ENCODE data around the gene DSTN. TPM values are rescaled to one million over a fixed set of nuclear protein-coding genes. Genes with fewer than 3 reads are reported as not detected.

The DSTN gene
- total RNA-seq, 1 experiment from 2014 or later: 202 TPM

DNA sequence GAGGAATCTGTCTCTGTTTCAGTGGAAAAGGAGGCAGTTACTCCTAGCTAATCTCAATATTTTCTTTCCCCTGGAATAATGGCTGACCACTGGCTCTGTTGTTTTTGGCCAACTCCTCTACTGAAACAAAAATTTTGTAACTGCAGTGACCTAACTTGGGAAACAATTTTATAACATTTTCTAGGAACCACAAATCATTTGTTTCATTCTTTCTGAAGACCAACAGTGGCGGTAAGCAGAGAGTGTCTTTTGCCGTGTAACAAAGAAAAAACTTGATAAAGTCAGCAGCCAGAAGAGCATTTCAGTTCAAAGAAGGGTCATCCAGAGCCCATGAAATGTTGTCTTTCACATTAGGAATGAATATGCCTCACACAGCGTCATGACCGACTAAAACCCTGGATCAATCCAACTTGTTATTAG is 26.9 kb upstream of the DSTN start:
- Histone ChIP-seq H3K4me1 (ENCODE audit: control insufficient read depth in 1 of 2, insufficient read depth in 2 of 2, low read length in 2 of 2) (peaks cover 13 to 16% of the 10 kb centered on the region in 2 experiments), H3K9me2 (ENCODE audit: insufficient read depth) (no peaks in the 10 kb centered on the region), H3K27ac (ENCODE audit: low read depth, low read length) (no peak overlapping the region), H2AFZ (ENCODE audit: low read depth, low read length, poor library complexity, severe bottlenecking) (no peak overlapping the region), H3K4me2 (ENCODE audit: low read length) (no peak overlapping the region), H3K9me3 (ENCODE audit: control insufficient read depth in 1 of 2, insufficient read depth in 1 of 2, low read depth in 1 of 2, low read length in 2 of 2) (no peaks in the 10 kb centered on the region), H3K79me2 (ENCODE audit: insufficient read depth, low read length) (no peaks in the 10 kb centered on the region), H4K20me1 (ENCODE audit: insufficient read depth) (no peaks in the 10 kb centered on the region), H3K27me3 (ENCODE audit: insufficient read depth, low read length) (no peaks in the 10 kb centered on the region), H3K9ac (ENCODE audit: low read length) (no peak overlapping the region), H3K4me3 (replicated peaks in 1 of 2; ENCODE audit: low read depth in 1 of 2, low read length in 2 of 2) (no peak overlapping the region), H3K36me3 (ENCODE audit: control insufficient read depth in 1 of 2, insufficient read depth in 2 of 2, low read length in 2 of 2) (no peaks in the 10 kb centered on the region)
- ChIA-PET CTCF (interaction anchor here (0.9 kb wide), 1 partner anchor 14 kb away, joined by 4 read pairs; no protein-coding TSS in a partner anchor), POLR2A (no interaction called here), RAD21 (ENCODE audit: low non-redundant PET in 1 of 2, low total read pairs in 2 of 2, uncharacterized antibody in 2 of 2, unreplicated experiment in 2 of 2) (no interaction called here)
- TF ChIP-seq CBX3 (IDR thresholded peaks at IDR 0.05; ENCODE audit: low read depth): no peak
- TF ChIP-seq EZH2 (IDR thresholded peaks at IDR 0.05): no peak
- no peak for TF ChIP-seq SRF (IDR thresholded peaks at IDR 0.05; ENCODE audit: low read depth)
- no peak for TF ChIP-seq EGR1 (IDR thresholded peaks at IDR 0.05; ENCODE audit: low read depth)
- TF ChIP-seq ZFX (IDR thresholded peaks at IDR 0.05): no peak
- no peak for TF ChIP-seq CEBPB (IDR thresholded peaks at IDR 0.05; ENCODE audit: low read depth)
- TF ChIP-seq POLR2AphosphoS5 (IDR thresholded peaks at IDR 0.05; ENCODE audit: low read depth, low read length): no peak
- TF ChIP-seq POLR2A (IDR thresholded peaks at IDR 0.05; ENCODE audit: borderline replicate concordance, extremely low read depth, insufficient read depth, insufficient read length): no peak
- TF ChIP-seq FOSL1 (IDR thresholded peaks at IDR 0.05; ENCODE audit: low read depth): no peak
- no peak for TF ChIP-seq JUND (IDR thresholded peaks at IDR 0.05)
- ATAC-seq (no peak), DNase-seq (ENCODE audit: low read depth, low spot score) (no peak)
- BruUV-seq (replicated peaks): no TSS peak
- intact Hi-C loops (cut with micrococcal nuclease): no loop called here

DNA sequence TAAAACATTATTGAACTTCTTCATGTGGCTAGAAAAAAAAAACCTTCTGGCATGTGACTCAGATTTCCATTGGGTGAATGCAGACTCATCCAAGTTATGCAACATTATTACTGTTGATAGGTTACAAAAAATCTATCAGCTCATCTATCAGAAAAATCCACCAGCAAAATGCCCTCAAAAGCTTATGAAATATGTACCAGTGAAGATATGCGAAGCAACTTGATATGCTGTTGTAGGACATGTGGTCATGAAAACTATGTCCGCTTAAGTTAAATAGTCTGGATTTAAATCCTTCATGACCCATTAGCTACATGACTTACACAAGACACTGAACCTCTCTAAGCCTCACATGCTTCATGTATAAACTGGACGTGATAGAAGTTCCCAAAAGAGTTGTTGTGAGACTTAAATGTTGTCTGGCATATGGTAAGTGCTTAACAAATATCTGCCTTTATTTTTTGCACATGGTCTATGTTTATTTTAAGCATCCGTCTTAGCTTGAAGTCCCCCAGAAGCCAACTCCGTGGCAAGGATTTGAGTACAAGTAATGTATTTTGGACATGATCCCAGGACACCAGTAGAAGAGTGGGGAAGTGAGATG is 26.2 kb upstream of the DSTN start:
- intact Hi-C loops (cut with micrococcal nuclease): no loop called here
- POLR2A ChIA-PET: no interaction called here
- H3K4me1 ChIP-seq (ENCODE audit: control insufficient read depth in 1 of 2, insufficient read depth in 2 of 2, low read length in 2 of 2): peaks cover 7 to 11% of the 10 kb centered on the region in 2 experiments
- H2AFZ ChIP-seq (ENCODE audit: low read depth, low read length, poor library complexity, severe bottlenecking): no peak overlapping the region
- RAD21 ChIA-PET (ENCODE audit: low non-redundant PET in 1 of 2, low total read pairs in 2 of 2, uncharacterized antibody in 2 of 2, unreplicated experiment in 2 of 2): no interaction called here
- no peak overlapping the region for H3K27ac ChIP-seq (ENCODE audit: low read depth, low read length)
- no peaks in the 10 kb centered on the region for H3K36me3 ChIP-seq (ENCODE audit: control insufficient read depth in 1 of 2, insufficient read depth in 2 of 2, low read length in 2 of 2)
- CTCF ChIA-PET: interaction anchor here (0.9 kb wide), 1 partner anchor 14 kb away, joined by 4 read pairs; no protein-coding TSS in a partner anchor
- no peak for ATAC-seq
- no peaks in the 10 kb centered on the region for H3K9me3 ChIP-seq (ENCODE audit: control insufficient read depth in 1 of 2, insufficient read depth in 1 of 2, low read depth in 1 of 2, low read length in 2 of 2)
- BruUV-seq (replicated peaks): no TSS peak
- DNase-seq (ENCODE audit: low read depth, low spot score): no peak
- H3K27me3 ChIP-seq (ENCODE audit: insufficient read depth, low read length): no peaks in the 10 kb centered on the region
- H3K4me3 ChIP-seq (replicated peaks in 1 of 2; ENCODE audit: low read depth in 1 of 2, low read length in 2 of 2): no peak overlapping the region
- TF ChIP-seq SRF (IDR thresholded peaks at IDR 0.05; ENCODE audit: low read depth) (no peak), ZNF274 (IDR thresholded peaks at IDR 0.05; ENCODE audit: low read depth, low read length) (no peak), POLR2AphosphoS5 (IDR thresholded peaks at IDR 0.05; ENCODE audit: low read depth, low read length) (no peak), EZH2phosphoT487 (IDR thresholded peaks at IDR 0.05; ENCODE audit: borderline replicate concordance) (no peak), SIN3A (IDR thresholded peaks at IDR 0.05; ENCODE audit: low read depth) (no peak), EGR1 (IDR thresholded peaks at IDR 0.05; ENCODE audit: low read depth) (no peak), CEBPB (IDR thresholded peaks at IDR 0.05; ENCODE audit: low read depth) (no peak), POLR2A (IDR thresholded peaks at IDR 0.05; ENCODE audit: borderline replicate concordance, extremely low read depth, insufficient read depth, insufficient read length) (no peak), SP1 (IDR thresholded peaks at IDR 0.05; ENCODE audit: low read depth) (no peak), FOSL1 (IDR thresholded peaks at IDR 0.05; ENCODE audit: low read depth) (no peak)
- TF ChIP-seq, protein P1, sequence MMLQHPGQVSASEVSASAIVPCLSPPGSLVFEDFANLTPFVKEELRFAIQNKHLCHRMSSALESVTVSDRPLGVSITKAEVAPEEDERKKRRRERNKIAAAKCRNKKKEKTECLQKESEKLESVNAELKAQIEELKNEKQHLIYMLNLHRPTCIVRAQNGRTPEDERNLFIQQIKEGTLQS (IDR thresholded peaks at IDR 0.05): no peak
- TF ChIP-seq, protein P2, sequence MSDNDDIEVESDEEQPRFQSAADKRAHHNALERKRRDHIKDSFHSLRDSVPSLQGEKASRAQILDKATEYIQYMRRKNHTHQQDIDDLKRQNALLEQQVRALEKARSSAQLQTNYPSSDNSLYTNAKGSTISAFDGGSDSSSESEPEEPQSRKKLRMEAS (IDR thresholded peaks at IDR 0.05): no peak
- H3K4me2 ChIP-seq (ENCODE audit: low read length): no peak overlapping the region
- H3K79me2 ChIP-seq (ENCODE audit: insufficient read depth, low read length): no peaks in the 10 kb centered on the region
- no peaks in the 10 kb centered on the region for H4K20me1 ChIP-seq (ENCODE audit: insufficient read depth)
- H3K9ac ChIP-seq (ENCODE audit: low read length): no peak overlapping the region
- no peaks in the 10 kb centered on the region for H3K9me2 ChIP-seq (ENCODE audit: insufficient read depth)
